GM12891 (cell line): ENCODE data around the gene XKR8.

Experiments used
- POLR2A ChIP-seq: IDR thresholded peaks from 2 replicates; pipeline ENCODE4 v1.6.1; 2011; ENCODE audit warnings: low read depth, low read length, control low read depth
- POLR2AphosphoS5 ChIP-seq: IDR thresholded peaks from 2 replicates; pipeline ENCODE4 v1.6.1; 2011; ENCODE audit warnings: low read depth, low read length, control low read depth
- TAF1 ChIP-seq: IDR thresholded peaks from 2 replicates; pipeline ENCODE4 v1.6.1; 2011; ENCODE audit warnings: low read depth, low read length, control low read depth

DNA sequence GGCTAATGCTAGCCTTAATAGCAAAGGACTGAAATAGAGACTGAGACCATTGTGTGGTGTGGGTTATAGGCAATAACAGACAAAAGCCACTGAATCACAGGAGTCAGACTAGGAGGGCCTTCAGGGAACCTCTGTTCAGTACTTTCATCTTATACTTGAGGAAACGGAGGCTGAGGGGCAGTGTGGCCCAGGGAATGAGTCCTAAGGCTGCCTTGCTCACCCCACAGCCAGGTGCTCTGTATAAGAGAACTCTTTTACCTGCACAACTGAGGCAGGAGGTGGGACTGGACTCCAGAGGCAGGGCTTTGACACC, 22.3 kb upstream of the XKR8 start:
- no peak for TF ChIP-seq POLR2A
- no peak for TF ChIP-seq POLR2AphosphoS5
- no peak for TF ChIP-seq TAF1
